ENCODE results near the gene SUFU. TPM values are rescaled to one million over a fixed set of nuclear protein-coding genes. Genes with fewer than 3 reads are reported as not detected.

Gene SUFU
- polyA plus RNA-seq, 1 experiment, result 8.5 TPM

DNA sequence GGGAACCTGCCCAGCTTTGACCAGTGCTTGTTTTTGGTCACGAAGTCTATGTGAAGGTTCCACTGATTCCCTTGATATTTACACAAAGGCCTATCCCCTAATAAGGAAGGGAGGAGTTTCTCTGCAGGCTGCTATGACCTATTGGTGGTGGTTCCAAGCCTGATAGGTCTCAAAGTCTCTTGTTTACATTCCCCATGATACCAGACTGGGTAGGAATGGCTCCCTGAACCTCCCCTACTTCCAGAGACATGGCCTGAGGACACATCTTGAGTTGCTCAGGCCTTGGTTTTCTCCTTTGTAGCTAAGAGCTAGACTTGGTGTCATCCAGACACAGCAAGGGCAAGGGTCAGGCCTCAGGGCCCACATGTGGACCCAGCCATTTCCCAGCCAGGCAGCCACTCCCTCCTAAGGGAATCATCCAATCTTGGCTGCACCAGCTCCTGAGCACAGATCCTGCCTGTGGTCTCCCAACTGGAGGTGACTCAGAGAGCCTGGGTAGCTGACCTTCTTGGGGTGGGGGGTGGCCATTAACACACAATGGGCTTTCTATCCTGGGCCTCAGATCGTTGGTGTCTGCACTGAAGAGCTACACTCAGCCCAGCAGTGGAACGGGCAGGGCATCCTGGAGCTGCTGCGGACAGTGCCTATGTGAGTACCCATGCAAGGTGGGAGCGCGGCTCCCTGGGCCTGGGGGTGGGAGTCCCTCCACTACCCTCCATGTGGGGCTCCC is 89.5 kb downstream of the SUFU start:
- no peak overlapping the region for H3K4me3 ChIP-seq (ENCODE audit: low read depth, low read length)
- peak; percentile 54 for DNase-seq (ENCODE audit: low read depth)
- H3K27me3 ChIP-seq (ENCODE audit: control insufficient read depth, insufficient read depth, low read length), result no peaks in the 10 kb centered on the region
- ChIA-PET POLR2A (interaction anchor here (0.6 kb wide), 1 partner anchor 312 kb away, joined by 6 read pairs; no protein-coding TSS in a partner anchor), CTCF (interaction anchor here (0.7 to 2.7 kb wide), 6 partner anchors 9 to 90 kb away, joined by 3 to 11 read pairs (median 3); partner anchors contain the start of genes ACTR1A and SUFU)
- TF ChIP-seq, protein P1, sequence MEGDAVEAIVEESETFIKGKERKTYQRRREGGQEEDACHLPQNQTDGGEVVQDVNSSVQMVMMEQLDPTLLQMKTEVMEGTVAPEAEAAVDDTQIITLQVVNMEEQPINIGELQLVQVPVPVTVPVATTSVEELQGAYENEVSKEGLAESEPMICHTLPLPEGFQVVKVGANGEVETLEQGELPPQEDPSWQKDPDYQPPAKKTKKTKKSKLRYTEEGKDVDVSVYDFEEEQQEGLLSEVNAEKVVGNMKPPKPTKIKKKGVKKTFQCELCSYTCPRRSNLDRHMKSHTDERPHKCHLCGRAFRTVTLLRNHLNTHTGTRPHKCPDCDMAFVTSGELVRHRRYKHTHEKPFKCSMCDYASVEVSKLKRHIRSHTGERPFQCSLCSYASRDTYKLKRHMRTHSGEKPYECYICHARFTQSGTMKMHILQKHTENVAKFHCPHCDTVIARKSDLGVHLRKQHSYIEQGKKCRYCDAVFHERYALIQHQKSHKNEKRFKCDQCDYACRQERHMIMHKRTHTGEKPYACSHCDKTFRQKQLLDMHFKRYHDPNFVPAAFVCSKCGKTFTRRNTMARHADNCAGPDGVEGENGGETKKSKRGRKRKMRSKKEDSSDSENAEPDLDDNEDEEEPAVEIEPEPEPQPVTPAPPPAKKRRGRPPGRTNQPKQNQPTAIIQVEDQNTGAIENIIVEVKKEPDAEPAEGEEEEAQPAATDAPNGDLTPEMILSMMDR (IDR thresholded peaks at IDR 0.05; ENCODE audit: insufficient read depth, low read depth, low read length), result no peak
- H3K36me3 ChIP-seq (ENCODE audit: control insufficient read depth, insufficient read depth, low read length), result peaks cover 6% of the 10 kb centered on the region

DNA sequence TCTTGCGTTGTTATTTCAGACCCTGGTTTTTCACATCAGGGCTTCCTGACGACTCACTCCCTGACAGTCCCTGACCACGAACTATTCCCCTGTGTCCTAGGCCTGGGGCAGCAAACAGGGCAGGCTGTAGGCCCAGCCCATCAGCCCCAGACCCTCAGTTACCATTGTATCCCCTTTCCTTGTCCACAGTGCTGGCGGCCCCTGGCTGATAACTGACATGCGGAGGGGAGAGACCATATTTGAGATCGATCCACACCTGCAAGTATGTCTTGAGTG is 90.0 kb downstream of the SUFU start:
- no peak overlapping the region for H3K4me3 ChIP-seq (ENCODE audit: low read depth, low read length)
- H3K36me3 ChIP-seq (ENCODE audit: control insufficient read depth, insufficient read depth, low read length), result peaks cover 6% of the 10 kb centered on the region
- no peak for DNase-seq (ENCODE audit: low read depth)
- ChIA-PET CTCF (interaction anchor here (0.7 to 2.7 kb wide), 6 partner anchors 10 to 194 kb away, joined by 3 to 11 read pairs (median 3); partner anchors contain the start of genes ACTR1A and SUFU), POLR2A (interaction anchor here (0.6 kb wide), 1 partner anchor 311 kb away, joined by 6 read pairs; no protein-coding TSS in a partner anchor)
- H3K27me3 ChIP-seq (ENCODE audit: control insufficient read depth, insufficient read depth, low read length), result no peaks in the 10 kb centered on the region
- TF ChIP-seq, protein P1 (IDR thresholded peaks at IDR 0.05; ENCODE audit: insufficient read depth, low read depth, low read length), result no peak

DNA sequence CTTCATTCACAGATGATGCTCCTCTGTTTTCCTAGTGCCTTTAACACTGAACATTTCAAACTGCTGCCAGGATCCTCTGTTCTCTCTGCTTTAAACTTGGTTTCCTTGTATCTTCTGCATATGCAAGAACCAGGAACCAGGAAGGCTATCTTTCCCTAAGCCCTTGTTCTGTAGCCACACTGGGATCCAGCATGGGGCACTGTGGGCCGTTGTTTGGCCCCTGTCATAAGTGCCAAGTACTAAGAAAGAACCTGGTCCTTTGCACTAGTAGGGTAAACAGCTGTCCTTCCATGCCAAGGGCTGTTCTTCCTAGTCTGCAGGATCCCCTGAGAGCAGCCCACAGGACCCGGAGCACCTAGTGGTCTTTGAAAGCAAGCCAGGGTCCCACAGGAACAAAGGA is 91.5 kb downstream of the SUFU start:
- POLR2A ChIA-PET, result no interaction called here
- peaks cover 10% of the 10 kb centered on the region for H3K36me3 ChIP-seq (ENCODE audit: control insufficient read depth, insufficient read depth, low read length)
- CTCF ChIA-PET, result interaction anchor here (0.6 to 3.5 kb wide), 8 partner anchors 10 to 581 kb away, joined by 3 to 20 read pairs (median 5); partner anchors contain the start of genes ACTR1A and SUFU
- no peaks in the 10 kb centered on the region for H3K27me3 ChIP-seq (ENCODE audit: control insufficient read depth, insufficient read depth, low read length)
- TF ChIP-seq, protein P1 (IDR thresholded peaks at IDR 0.05; ENCODE audit: insufficient read depth, low read depth, low read length), result no peak
- H3K4me3 ChIP-seq (ENCODE audit: low read depth, low read length), result no peak overlapping the region
- DNase-seq (ENCODE audit: low read depth), result no peak

DNA sequence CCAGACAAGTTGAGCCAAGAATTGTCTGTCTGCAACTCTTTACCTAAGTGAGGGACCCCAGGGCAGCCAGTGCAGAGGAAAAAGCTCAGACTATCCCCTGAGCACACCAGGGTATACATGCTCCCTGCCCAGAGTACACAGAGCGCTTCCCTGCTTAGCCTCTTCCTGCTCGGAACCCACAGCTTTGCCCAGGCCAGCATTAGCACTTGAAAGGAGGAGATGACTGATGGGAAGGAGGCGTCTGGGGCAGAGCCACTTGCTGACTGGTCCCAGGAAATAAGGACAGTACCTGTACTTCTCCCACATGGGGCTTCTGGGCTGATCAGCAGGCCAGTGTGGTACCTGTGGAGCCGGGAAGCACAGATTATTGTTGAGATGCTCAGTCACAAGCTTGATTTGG is 92.1 kb downstream of the SUFU start:
- CTCF ChIA-PET, result interaction anchor here (0.6 to 3.5 kb wide), 19 partner anchors 9 to 118 kb away, joined by 3 to 20 read pairs (median 3); partner anchors contain the start of genes ACTR1A, SUFU and TRIM8
- no peak for DNase-seq (ENCODE audit: low read depth)
- no peaks in the 10 kb centered on the region for H3K27me3 ChIP-seq (ENCODE audit: control insufficient read depth, insufficient read depth, low read length)
- POLR2A ChIA-PET, result no interaction called here
- H3K36me3 ChIP-seq (ENCODE audit: control insufficient read depth, insufficient read depth, low read length), result peaks cover 11% of the 10 kb centered on the region
- no peak overlapping the region for H3K4me3 ChIP-seq (ENCODE audit: low read depth, low read length)
- TF ChIP-seq, protein P1 (IDR thresholded peaks at IDR 0.05; ENCODE audit: insufficient read depth, low read depth, low read length), result no peak

DNA sequence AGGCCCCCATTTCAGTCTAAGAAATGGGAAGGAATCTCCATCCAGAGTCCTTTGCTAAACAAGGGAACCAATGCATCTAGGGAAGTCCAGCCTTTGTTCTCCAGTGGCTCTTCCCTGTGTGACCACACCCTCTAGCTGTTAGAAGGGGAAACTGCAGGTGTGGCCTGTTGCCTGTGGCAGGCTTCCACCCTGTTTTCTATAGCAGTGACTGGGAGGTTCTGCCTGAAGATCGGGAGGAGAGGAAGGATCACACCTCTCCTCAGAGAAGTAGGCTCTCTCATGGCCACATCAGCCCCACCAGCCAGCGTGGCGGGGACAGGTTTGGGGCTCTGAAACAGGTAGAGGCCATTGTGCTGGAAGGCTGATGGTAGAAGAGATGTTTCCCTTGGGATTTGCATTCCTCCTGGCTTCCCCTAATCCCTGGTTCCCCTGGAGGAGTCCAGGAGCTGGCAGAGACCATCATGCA is 92.8 kb downstream of the SUFU start:
- Histone ChIP-seq H3K4me3 (ENCODE audit: low read depth, low read length) (no peak overlapping the region), H3K36me3 (ENCODE audit: control insufficient read depth, insufficient read depth, low read length) (peaks cover 13% of the 10 kb centered on the region), H3K27me3 (ENCODE audit: control insufficient read depth, insufficient read depth, low read length) (no peaks in the 10 kb centered on the region)
- CTCF ChIA-PET, result interaction anchor here (0.6 to 3.5 kb wide), 22 partner anchors 9 to 118 kb away, joined by 3 to 20 read pairs (median 3); partner anchors contain the start of genes ACTR1A, SUFU and TRIM8
- TF ChIP-seq, protein P1 (IDR thresholded peaks at IDR 0.05; ENCODE audit: insufficient read depth, low read depth, low read length), result peak; percentile 91
- POLR2A ChIA-PET, result no interaction called here
- no peak for DNase-seq (ENCODE audit: low read depth)

All from BJ (cell line).